GM18499 (cell line): ENCODE data around the gene ERLEC1.
A peak's percentile ranks its signal among the peaks of the same experiment; 100 is the strongest.
"Not testable (repeated sequence)": the region's sequence is repeated elsewhere in the genome, so short reads cannot be mapped to it uniquely, and the experiment has no call there.

ENCODE experiments used
- ATAC-seq: cut with Tn5 transposase; IDR thresholded peaks from one replicate; pipeline ENCODE4 v1.9.1; 2021; ENCODE audit warnings: moderate number of reproducible peaks; ENCODE audit not compliant: insufficient read depth, unreplicated experiment

ERLEC1 gene

DNA sequence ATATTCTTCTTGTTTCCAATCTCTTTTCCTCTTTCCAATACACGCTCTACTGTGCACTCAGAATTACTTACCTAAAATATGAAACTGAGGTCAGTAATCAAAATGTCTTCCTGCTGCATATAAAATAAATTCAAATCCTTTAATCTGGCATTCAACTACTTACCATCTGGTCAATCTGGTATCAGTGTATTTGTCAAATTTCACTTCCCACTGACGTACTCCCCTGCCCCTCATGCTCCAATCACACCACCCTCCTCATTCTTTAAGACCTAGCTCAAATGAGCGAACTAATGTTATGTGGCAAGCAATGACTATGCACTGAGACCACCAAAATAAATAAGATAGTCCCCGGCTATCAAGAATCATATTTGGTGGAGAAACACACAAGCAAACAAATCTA, 6.8 kb upstream of the ERLEC1 start:
- no peak for ATAC-seq

DNA sequence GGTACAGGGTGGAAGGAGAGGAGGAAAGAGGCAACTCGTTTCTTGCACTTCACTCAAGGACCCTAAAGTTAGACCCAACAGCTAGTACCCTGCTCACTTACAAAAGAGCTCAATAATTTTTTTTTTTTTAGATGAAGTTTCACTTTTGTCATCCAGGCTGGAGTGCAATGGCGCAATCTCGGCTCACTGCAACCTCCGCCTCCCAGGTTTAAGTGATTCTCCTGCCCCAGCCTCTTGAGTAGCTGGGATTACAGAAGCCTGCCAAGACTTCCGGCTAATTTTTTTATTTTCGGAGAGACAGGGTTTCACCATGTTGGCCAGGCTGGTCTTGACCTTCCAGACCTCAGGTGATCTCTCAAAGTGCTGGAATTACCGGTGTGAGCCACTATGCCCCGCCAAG, 4.2 kb upstream of the ERLEC1 start:
- no peak for ATAC-seq

DNA sequence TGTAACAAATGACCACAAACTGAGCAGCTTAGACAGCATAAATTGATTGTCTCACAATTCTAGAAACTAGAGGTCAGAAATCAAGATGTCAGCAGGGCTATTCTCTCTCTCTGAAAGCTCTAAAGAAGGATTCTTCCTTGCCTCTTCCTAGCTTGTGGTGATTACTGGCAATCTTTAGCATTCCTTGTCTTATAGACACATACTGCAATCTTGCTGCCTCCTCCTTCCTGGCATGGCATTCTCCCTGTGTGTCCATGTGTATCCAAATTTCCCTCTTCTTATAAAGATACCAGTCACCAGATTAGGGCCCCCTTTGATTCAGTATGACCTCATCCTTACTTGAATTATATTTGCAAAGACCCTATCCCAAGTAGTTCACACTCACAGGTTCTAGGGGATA, 2.4 kb upstream of the ERLEC1 start:
- ATAC-seq, result no peak

DNA sequence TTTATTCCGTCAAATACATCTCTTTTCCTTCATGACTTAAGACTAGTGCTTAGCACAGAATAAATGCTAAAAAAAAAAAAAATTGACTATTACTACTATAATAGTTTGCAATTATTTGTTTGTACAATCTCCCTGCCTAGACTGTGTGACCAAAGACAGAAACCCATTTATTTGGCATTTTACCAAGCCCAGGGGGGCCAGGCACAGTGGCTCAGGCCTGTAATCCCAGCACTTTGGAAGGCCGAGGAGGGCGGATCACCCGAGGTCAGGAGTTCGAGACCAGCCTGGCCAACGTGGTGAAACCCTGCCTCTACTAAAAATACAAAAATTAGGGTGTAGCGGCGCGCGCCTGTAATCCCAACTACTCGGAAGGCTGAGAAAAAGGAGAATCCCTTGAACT, 1.5 kb upstream of the ERLEC1 start:
- no peak for ATAC-seq

DNA sequence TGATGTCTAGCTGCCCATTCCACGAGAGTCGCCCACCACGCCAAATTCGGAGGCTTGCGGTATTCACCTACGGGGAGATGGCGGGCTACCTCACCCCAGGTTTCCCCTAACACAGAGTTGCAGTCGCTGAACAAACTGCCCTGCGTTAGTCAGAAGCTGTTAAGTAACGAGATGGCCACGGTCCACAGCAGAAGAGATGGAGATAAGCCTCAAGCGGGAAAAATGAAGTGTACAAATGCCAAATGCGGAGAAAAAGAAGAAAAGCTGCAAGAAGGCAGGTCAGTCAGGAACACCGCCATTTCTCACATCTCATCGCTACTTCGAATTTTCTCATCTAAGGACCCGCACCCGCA, 516 bp upstream of the ERLEC1 start:
- peak; percentile 4 for ATAC-seq

DNA sequence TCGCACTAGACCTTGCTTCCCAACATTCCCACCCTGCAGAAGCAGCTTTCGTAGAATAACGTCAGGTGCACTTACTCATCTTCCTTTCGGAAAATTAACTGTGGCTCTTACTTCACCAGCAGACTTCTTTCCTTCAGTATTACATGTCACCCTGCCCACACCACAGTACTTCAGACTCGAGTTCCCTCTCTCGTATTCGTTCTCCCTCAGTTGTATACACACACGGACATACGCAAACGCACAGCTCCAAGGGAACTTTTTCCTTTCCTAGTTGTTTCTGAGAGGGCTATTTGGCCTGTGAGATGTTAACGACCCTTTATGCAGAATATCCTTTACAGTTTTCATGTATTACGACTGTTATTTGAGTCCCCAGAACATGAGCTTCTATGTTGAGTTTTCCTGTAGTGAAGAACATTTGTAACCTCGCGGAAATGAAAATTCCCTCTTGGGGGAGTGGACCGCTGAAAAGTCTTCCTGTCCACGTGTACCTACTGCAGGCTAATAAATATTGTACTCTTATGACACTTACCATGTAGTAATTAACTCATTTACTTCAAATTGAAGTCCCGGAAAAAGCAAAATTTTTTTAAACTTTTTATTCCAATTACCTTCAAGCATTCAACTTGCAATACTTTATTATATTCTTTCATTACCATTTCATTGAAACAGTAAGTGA, 908 bp downstream of the ERLEC1 start:
- ATAC-seq, result no peak

DNA sequence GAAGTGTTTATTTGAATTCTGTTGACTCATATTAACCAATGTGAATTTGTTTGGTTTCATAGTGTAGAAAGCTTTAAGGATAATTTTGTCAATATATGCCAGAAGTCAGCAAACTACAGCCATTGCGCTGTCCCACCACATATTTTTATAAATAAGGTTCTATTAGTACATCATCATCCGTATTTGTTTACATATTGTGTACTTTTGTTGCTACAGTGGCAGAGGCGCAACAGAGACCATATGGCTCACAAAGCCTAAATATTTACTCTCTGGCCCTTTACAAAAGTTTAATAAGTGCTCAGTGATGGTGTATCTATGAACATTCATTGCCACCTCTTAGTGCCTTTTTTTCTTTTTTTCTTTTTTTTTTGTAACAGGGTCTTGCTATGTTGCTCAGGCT, 6.4 kb downstream of the ERLEC1 start:
- no peak for ATAC-seq

DNA sequence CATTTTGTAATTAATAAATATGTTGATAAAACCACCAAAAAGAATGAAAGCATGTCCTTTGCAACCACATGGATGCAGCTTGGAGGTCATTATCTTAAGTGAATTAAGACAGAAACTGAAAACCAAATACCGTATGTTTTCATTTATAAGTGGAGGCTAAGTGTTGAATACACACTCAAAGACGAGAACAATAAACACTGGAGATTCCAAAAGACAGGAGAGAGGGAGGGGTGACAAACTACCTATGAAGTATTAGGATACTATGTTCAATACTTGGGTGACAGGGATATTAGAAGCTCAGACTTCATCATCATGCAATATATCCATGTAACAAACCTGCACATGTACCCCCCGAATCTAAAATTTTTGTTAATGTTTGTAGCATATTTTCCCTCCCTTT, 7.0 kb downstream of the ERLEC1 start:
- ATAC-seq, result no peak

DNA sequence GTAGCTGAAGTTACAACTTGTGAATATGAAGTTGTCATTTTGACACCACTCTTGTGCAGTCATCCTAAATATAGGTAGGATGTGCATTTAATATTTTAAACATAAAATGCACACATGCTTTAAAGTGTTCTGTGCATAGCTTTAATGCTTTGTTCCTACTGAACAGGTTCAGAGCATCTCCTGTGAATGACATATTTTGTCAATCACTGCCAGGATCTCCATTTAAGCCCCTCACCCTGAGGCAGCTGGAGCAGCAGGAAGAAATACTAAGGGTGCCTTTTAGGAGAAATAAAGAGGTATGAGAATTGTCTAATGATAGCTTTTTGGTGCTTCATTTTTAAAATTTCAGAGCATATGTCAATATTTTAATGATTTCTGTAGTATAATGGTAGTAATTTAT, 14.7 kb downstream of the ERLEC1 start:
- ATAC-seq, result no peak

DNA sequence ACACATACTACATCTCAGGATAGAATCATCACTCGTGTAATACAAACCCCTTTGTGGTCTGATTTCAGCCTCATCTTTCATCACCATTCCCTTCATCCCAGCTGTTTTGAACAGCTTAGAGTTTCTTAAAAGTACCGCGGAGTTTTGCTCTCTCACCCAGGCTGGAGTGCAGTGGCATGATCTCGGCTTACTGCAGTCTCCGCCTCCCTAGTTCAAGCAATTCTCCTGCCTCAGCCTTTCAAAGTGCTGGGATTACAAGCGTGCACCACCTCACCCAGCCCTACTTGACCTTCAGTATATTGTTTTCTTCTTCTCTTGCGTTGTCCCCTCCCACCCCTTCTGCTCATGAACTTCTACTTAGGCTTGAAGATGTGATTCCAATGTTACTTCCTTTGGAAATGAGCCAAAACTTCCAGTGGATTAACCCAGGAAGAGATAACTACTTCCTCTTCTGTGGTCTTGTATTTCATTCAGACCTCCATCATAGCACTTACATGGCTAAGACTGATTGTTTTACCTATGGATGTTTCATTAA, 15.8 kb downstream of the ERLEC1 start:
- ATAC-seq, result no peak

DNA sequence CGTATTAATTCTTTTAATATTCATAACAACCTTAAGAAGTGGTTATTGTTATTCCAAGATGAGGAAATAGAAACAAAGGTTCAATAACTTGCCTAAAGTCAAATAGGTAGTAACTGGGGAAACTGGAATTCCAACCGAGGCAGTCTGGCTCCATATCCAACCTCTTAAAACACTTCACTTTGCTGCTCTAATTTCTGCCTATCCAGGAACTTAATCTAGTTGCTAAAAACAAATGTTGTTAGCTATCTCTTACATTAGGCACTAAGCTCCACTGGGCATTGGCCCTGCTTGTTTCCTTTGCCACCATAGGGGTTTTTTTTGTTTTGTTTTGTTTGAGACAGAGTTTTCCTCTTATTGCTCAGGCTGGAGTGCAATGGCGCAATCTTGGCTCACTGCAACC, 24.8 kb downstream of the ERLEC1 start:
- no peak for ATAC-seq

DNA sequence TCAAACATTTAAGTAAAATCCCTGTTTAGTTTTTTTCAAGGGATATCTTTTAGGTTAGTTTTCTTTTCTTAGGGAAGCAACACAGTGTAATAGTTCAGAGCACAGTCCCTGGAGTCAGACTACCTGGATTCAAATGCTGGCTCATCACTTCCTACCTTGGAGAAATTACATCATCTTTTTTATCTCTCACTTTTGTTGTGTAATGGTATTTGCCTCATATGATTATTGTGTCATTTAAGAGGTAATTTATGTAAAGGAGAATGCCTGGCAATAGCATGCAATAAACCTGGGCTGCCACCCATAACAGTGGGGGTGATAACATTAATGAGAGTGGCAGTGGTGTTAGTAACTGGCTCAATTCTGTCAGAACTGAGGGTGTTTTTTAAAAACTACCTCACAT, 26.3 kb downstream of the ERLEC1 start:
- no peak for ATAC-seq

DNA sequence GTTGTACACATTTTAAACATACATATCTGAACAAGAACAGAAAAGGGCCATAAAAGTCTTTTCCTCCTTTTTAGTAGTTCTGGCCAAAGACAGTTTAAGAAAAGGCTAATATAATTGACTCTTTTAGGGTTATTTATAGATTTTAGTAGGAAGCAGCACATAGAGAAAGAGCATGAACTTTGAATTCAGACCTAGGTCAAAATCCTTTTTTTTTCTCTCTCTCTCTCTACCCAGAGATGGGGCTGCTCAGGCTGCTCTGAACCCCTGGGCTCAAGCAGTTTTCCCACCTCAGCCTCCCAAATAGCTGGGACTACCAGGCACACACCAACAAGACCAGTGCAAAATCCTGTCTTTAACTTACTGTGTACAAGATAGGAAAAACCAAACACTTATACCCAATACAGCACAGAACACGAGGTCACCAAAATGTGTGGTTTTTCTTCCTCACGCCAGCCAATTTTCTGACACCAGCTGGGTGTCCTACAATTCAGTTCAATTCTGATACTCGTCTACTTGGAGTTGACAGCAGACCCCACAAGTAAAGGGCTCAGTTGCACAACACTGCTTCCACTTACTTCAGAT, 32.1 kb downstream of the ERLEC1 start:
- ATAC-seq, result no peak

DNA sequence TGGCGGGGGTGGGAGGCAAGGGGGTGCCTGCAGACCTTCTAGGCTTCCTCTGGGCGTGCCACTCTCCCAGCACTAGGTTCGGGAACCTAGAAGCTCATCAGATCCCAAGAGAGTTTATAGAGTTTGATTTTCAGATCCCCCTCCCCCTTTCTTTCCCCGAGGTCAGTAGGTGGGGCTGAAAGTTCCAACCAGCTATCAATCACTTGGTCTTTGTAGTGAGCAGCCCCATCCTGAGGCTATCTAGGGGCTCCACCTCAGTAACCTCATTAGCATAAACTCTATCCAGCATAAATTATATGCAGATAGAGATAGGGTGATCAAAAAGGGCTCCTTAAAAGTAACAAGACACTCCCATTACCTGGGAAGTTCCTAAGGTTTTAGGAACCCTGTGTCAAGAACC, 32.8 kb downstream of the ERLEC1 start:
- ATAC-seq, result no peak

DNA sequence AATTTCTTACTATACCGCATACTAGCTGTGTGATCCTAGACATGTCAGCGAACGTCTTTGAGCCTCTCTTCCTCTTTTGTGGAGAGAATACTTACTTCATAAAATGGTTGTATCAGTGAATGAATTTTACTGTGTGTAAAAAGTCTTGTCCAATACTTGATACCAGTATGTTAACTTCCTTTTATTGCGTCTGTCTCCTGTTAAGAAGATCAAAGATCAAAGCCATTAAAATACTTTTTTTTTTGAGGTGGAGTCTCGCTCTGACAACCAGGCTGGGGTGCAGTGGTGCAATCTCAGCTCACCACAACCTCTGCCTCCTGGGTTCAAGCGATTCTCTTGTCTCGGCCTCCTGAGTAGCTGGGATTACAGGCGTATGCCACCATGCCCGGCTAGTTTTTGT, 33.2 kb downstream of the ERLEC1 start:
- no peak for ATAC-seq

DNA sequence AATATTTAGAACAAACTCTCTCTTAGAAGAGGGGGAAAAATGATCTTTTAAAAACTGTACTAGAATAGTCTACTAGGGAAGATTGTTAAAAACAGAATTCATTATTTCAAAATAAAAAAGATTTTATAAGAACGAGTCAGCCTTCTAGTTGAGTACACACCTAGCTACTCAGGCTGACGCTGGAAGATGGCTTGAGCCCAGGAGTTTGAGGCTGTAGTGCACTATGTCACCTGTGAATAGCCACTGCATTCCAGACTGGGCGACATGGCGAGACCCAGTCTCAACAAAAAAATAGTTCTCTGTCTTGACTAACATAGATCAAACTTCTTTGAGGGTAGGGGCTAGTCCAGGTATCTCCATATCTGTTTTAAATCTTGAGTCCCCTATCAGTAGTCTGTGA, 33.9 kb downstream of the ERLEC1 start:
- ATAC-seq, result no peak

DNA sequence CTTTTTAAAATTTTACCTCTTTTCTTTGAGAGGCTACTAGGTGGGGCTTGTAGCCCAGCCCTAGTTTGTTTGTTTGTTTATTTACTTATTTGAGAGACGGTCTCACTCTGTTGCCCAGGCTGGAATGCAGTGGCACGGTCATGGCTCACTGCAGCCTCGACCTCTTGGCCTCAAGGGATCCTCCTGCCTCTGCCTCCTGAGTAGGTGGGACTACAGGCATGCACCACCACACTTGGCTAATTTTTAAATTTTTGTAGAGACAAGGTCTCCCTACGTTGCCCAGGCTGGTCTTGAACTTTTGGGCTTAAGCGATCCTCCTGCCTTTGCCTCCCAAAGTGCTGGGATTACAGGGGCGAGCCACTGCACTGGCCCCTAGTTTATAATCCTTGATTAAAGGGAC, 35.0 kb downstream of the ERLEC1 start:
- ATAC-seq, result no peak

DNA sequence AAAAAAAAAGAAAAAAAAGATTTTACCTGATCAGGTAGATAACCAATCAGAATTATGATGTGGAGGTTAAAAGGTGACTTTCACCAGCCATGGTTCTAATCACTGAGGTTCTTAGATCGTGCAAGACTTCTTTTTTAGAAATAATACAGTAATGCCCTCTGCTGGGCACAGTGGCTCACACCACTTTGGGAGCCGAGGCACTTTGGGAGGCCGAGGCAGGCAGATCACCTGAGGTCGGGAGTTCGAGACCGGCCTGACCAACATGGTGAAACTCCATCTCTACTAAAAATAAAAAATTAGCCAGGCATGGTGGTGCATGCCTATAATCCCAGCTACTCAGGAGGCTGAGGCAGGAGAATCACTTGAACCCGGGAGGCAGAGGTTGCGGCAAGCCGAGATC, 36.8 kb downstream of the ERLEC1 start:
- ATAC-seq, result not testable (repeated sequence)

DNA sequence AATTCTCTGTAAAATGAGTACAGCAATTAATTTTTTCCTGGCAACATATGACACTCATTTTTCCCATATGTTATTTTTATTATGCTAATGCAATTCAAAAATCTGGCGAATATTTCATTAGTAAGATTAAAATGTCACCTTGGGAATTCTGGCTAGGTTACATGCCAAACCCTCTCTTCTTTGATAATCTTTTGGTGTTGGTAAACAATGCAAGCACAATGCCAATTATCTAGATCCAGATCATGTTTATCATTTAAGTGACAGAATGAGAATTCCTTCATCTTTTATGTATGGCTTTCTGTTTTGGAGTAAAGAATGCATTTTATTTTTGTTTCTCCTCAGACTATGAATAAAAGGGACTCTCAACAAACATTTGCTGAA, 39.2 kb downstream of the ERLEC1 start:
- no peak for ATAC-seq

DNA sequence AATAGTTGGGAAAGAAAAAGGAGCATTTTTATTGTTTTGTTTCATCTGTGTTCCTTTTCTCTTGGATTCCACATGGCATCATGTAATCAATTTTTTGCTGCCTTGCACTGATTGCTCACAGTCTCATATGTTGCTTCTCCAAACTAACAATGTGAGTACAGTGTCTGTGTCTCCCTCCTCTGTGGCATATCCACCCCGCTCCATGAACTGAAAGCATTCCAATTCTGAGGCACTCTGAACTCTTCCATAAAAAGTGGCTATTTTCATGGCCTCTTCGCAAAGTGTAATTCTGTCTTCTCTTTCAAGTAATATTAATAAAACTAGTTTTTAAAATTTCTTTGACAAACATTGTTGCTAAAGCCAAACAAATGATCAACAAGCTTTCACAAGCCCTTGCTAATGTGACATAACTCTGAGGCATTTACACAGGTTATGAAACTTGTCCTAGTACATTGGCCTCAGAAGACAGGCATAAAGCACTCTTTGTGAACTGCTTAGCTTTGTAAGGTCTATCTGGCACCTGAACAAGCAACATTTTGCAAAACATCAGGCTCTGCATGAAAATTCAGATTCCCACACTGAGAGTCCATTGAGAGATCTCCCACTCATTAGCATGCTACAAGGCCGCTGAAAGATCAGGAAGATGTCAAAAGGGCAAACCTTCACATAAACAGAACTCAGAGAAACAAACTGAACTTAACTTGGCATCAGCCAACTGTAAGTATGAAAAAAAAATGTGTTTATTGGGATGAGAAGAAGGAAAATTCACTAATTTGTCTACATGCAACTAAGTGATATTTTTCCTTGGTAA, 39.9 kb downstream of the ERLEC1 start:
- no peak for ATAC-seq

DNA sequence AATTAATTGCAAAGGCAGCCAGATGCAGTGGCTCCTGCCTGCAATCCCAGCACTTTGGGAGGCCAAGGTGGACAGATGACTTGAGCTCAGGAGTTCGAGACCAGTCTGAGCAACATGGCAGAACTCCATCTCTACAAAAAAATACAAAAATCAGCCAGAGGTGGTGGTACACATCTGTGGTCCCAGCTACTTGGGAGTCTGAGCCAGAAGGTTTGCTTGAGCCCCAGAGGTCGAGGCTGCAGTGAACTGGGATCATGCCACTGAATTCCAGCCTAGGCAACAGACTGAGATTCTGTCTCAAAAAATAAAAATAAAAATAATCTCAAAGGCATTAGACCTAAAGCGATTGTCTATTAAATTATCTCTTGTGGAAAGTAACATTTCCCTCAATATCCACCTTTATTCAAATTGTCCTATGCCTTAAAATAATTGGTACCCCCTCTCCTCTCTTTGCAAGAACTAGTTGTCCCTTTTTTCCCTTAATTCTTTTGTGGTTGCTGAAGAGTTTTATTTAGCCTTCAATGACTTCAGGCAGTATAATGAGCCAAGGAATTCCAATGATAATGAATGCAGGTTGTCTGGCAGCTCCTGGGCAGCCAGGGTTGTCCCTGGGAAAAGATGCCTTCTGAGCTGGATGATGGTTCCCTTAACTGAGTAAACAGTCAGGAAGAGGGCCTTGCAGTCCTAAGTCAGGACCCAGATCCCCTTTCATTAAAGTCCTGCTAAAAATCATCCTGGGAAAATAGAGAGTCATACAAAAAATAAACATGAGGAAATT, 40.7 kb downstream of the ERLEC1 start:
- no peak for ATAC-seq
